Endometrium (tissue), 2 donors: ENCODE results near the gene PRKCE.
A peak's percentile ranks its signal among the peaks of the same experiment; 100 is the strongest.
"Not testable (repeated sequence)": the region's sequence is repeated elsewhere in the genome, so short reads cannot be mapped to it uniquely, and the experiment has no call there.

Experiments
- FAIRE-seq: peaks from 2 replicates; lab custom pipeline; 2012; peaks lifted over from hg19 to GRCh38; lab: Jason Lieb, UNC
- donor health status: control.
- donor health status: control.

PRKCE gene

GRCh38 chr2:46194856-46195255 lies 543.4 kb downstream of the PRKCE start:
- no peak for FAIRE-seq

- no peak for FAIRE-seq
Observed at GRCh38 chr2:46195819-46196218, 544.3 kb downstream of the PRKCE start.

- no peak for FAIRE-seq
Observed at GRCh38 chr2:46196871-46197462, 545.5 kb downstream of the PRKCE start.

- FAIRE-seq: no peak
Observed at GRCh38 chr2:46197672-46198071, 546.2 kb downstream of the PRKCE start.

DNA sequence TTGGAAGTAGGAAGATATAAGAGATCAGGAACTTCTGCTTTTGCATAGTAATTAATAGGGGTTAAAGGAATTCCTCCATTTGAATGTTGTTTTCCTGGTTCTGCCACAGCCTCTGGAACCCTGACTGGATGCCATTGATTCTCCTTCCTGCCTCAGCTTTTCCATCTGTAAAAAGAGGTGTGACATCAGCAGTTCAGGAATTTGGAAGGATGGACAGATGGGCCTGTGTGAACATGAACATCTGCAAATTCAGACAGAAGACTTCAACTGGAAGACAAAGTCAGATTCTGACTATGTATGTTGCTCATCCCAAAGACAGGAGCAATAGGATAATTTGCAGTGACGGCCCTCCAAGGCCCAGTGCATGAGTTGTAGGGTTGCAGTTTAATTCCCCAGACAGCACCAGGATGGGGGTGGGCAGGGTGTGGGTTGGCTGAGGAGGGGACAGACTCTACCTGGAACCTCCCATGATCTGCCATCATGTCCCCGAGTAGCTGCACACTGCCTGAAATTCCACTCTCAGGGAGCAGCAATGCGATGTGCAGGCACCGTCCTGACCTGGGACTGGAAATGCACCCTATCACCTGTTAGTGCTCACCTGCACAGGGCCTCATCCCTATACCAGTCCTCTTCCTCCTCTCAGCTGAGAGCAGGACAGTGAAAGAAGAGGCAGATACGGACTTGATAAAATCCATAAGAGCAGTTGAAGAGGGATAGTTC lies 546.8 kb downstream of the PRKCE start:
- FAIRE-seq: no peak

DNA sequence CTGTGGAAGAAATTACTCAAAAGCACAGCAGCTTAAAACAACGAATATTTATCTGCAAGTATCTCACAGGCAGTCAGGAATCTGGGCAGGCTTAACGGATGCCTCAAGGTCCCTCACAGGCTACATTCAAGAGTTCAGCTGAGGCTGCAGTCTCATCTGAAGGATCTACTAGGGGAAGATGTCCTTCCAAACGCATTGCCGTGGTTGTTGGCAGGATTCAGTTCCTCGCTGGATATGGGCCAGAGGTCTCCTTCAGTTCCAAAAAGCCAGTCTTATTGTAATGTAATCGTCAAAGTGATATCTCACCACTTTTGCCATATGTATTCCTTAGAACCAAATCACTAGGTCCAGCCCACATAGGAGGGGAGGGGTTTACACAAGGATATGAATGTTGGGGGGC lies 547.5 kb downstream of the PRKCE start:
- no peak for FAIRE-seq

DNA sequence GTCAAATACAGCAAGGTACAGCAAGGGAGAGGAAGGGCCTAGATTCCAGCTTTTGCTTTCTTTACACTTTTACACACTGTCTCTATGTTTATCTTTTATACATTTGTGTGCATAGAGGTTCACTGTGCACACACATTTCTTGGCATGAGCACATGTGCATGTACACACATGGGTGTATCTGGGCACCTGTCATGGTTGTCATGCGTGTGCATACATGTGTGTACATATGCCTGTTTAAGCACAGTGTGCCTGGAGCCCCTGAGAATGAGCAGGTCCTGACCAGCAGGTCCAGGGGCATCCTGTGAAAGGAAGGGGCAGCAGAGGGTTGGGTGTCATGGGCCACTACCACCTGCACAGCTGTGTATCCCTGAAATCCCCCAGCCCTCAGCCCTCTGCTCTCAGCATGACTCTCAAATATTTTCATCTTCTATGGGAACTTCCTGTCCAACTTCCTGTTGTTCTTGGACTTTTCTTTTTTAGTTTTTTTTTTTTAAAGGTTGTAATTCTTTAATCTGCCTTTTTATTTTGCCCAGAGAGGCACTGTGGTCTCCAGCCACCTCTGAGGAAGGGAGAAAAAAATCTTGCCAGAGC lies 548.7 kb downstream of the PRKCE start:
- FAIRE-seq: no peak

- FAIRE-seq: no peak
Observed at GRCh38 chr2:46200861-46201605, 549.6 kb downstream of the PRKCE start.

DNA sequence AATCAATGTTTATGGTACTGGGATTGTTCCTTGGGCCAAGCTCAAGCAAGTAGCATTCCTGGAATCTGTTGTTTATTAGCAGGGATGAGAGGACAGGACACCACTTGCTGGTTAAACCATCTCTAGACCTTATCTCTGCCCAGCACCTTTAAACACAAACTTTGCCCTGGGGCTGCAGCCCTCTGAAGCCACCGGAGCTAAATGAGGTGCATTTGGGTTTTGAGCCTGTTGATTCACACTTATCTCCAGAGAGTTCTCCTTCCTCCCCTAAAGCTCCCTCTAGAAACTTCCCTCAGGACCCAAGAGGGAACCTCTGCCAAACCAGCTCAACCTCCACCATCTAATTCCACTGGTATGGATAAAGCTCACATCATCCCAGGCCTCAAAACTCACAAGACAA lies 551.0 kb downstream of the PRKCE start:
- no peak for FAIRE-seq

- no peak for FAIRE-seq
Observed at GRCh38 chr2:46202987-46203386, 551.5 kb downstream of the PRKCE start.

DNA sequence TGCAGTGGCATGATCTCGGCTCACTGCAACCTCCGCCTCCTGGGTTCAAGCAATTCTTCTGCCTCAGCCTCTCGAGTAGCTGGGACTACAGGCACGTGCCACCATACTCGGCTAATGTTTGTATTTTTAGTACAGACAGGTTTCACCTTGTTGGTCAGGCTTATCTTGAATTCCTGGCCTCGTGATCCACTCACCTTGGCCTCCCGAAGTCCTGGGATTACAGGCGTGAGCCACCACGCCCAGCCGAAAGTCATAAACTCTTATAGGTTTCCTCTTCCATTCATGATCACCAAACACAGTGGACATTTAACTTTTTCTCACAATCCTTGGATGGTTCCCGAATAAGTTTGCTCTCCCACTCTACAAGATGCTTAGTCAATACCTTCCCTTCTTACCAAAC lies 552.2 kb downstream of the PRKCE start:
- not testable (repeated sequence) for FAIRE-seq

DNA sequence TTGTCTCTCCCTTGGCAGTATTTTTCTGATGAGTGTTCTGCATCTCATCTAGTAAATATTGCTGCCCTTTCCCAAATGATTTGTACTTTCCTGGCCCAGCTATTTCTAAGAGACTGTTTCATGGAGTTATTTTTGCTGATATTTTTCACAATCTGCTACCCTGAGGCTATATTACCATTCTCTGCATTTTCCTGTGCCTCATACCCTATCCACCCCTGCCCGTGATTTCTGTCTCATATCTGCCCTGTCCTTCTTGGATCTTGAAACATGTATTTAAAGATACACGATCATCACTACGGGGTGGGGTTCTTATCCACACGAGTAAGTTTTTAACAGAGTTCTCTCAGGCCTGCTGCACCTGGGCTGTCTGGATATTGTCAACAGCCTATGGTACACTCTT lies 556.1 kb downstream of the PRKCE start:
- FAIRE-seq: no peak

- FAIRE-seq: no peak
Observed at GRCh38 chr2:46208766-46209165, 557.3 kb downstream of the PRKCE start.

GRCh38 chr2:46210063-46210462 lies 558.6 kb downstream of the PRKCE start:
- FAIRE-seq: no peak

DNA sequence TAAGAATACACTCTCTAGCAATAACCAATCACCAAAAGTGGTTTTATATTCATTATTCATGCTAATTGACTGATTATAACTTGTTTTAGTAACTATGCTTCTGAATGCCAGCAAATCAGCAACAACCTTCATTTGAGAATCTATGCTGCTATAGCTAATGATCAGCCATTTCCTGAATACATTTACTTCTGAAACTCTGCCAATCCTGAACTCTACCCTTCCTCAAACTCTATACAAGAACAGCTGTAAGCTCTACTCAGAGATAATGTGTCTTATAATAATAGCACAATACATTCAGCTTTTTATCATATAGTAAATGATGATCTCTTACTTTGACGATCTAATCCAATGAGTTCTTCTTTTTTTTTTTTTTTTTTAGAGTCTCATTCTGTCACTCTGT lies 560.0 kb downstream of the PRKCE start:
- no peak for FAIRE-seq

GRCh38 chr2:46213906-46214305 lies 562.4 kb downstream of the PRKCE start:
- FAIRE-seq: peak; percentile 48

DNA sequence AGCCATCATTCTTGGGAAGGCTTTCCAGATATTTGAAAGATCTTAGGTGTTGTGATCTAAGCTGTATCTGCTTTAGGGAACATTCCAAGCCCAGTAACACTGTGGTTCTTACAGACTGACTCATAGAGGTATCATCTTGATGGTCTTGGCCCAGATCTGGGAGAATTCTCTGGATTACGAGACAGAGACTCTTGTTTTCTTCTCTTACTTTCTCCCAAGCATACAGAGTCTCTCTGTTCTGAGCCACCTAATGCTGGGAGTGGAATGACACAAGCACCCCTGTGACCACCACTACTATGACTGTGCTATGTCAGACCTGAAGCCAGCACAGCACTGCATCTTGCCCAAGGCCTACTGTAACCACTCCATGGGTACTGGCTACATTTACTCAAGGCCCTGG lies 564.7 kb downstream of the PRKCE start:
- no peak for FAIRE-seq

GRCh38 chr2:46223514-46223913 lies 572.0 kb downstream of the PRKCE start:
- FAIRE-seq: not testable (repeated sequence)

- FAIRE-seq: no peak
Observed at GRCh38 chr2:46225150-46225625, 573.7 kb downstream of the PRKCE start.

DNA sequence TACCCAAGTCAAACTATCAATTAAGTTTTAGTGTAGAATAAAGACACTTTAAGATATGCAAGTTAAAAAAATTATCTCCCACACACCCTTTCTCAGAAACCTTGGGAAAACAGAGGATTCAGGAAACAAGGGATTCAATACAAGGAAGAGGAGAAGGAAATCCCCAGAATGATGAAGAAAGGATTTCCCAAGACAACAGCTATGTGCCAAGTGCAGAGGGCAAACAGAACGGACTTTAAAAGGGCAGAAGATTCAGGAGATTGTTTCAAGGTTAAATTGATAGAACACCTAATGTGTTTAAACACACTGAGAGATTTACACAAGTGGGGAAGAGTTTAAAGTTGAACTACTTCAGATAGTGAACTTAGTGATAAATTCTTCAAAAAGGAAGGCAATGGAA lies 574.3 kb downstream of the PRKCE start:
- FAIRE-seq: no peak

GRCh38 chr2:46226620-46227019 lies 575.1 kb downstream of the PRKCE start:
- FAIRE-seq: no peak

GRCh38 chr2:46227022-46227421 lies 575.5 kb downstream of the PRKCE start:
- no peak for FAIRE-seq
